IMR-90 (cell line): Measurements from ENCODE around the gene FOXD3.

Experiments used
- CEBPB ChIP-seq: IDR thresholded peaks from 2 replicates; pipeline ENCODE4 v1.6.1; 2012; ENCODE audit warnings: low read depth, low read length, improper control_type of control experiment
- CTCF ChIP-seq: conservative IDR thresholded peaks from 2 replicates; pipeline ENCODE4 v1.5.1; 2012; ENCODE audit warnings: mild to moderate bottlenecking, low read depth, low read length, improper control_type of control experiment
- FOS ChIP-seq: fragments of 150-350 bp; IDR thresholded peaks from 2 replicates; pipeline ENCODE4 v1.6.1; 2016; ENCODE audit warnings: low read depth, low read length
- POLR2A ChIP-seq: IDR thresholded peaks from 2 replicates; pipeline ENCODE4 v1.6.1; 2012; ENCODE audit warnings: mild to moderate bottlenecking, low read depth, low read length

- no peak for TF ChIP-seq POLR2A
- no peak for TF ChIP-seq CTCF
- no peak for TF ChIP-seq CEBPB
- no peak for TF ChIP-seq FOS
Observed at GRCh38 chr1:63368131-63368530, 45.8 kb downstream of the FOXD3 start.
